OCI-LY1 (cell line): ENCODE results near the gene MCUB.
"Not testable (repeated sequence)": the region's sequence is repeated elsewhere in the genome, so short reads cannot be mapped to it uniquely, and the experiment has no call there.

ENCODE experiments used
- EZH2 ChIP-seq: fragments of 200-600 bp; sonication (generic), shearing (Covaris generic); IDR thresholded peaks from 2 replicates; pipeline ENCODE4 v1.8.0; 2017; ENCODE audit warnings: borderline replicate concordance, mixed run types, mild to moderate bottlenecking, antibody characterized with exemption, low read length, moderate library complexity, mixed read lengths
- TF ChIP-seq, protein P1 (sequence below): fragments of 200-600 bp; sonication (generic), shearing (Covaris generic); IDR thresholded peaks from 2 replicates; pipeline ENCODE4 v1.5.1; 2017; ENCODE audit warnings: mild to moderate bottlenecking, antibody characterized with exemption, low read length, moderate library complexity, mixed read lengths

DNA sequence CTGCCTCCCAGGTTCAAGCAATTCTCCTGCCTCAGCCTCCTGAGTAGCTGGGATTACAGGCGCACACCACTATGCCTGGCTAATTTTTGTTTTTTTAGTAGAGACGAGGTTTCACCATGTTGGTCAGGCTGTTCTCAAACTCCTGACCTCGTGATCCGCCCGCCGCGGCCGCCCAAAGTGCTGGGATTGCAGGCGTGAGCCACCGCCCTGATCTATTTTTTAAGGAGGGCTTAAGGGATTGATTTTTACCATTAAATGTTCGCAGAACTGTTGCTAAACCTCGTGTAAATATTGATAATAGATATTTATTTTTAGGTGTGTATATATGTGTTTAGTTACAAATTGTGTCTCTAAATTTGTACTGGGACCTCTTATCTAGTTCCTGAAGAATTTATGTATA lies 46.7 kb upstream of the MCUB start:
- TF ChIP-seq, protein P1, sequence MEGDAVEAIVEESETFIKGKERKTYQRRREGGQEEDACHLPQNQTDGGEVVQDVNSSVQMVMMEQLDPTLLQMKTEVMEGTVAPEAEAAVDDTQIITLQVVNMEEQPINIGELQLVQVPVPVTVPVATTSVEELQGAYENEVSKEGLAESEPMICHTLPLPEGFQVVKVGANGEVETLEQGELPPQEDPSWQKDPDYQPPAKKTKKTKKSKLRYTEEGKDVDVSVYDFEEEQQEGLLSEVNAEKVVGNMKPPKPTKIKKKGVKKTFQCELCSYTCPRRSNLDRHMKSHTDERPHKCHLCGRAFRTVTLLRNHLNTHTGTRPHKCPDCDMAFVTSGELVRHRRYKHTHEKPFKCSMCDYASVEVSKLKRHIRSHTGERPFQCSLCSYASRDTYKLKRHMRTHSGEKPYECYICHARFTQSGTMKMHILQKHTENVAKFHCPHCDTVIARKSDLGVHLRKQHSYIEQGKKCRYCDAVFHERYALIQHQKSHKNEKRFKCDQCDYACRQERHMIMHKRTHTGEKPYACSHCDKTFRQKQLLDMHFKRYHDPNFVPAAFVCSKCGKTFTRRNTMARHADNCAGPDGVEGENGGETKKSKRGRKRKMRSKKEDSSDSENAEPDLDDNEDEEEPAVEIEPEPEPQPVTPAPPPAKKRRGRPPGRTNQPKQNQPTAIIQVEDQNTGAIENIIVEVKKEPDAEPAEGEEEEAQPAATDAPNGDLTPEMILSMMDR, result not testable (repeated sequence)
- not testable (repeated sequence) for TF ChIP-seq EZH2
